HG03060 (cell line): ENCODE measurements around the gene ANKRD22.

Experiments
- ATAC-seq: cut with Tn5 transposase; IDR thresholded peaks from one replicate; pipeline ENCODE4 v1.9.1; 2021; ENCODE audit warnings: low read depth, moderate number of reproducible peaks; ENCODE audit not compliant: unreplicated experiment

The ANKRD22 gene

GRCh38 chr10:88879534-88880281, 28.1 kb upstream of the ANKRD22 start, which contains the start of gene STAMBPL1:
TSS of gene STAMBPL1 (plus strand) at chr10:88880245. CDS start at chr10:88901709, 21,464 bp downstream.
- peak; percentile 32 for ATAC-seq

GRCh38 chr10:88877298-88877697, 25.7 kb upstream of the ANKRD22 start:
- no peak for ATAC-seq

GRCh38 chr10:88875081-88875480, 23.4 kb upstream of the ANKRD22 start:
- no peak for ATAC-seq

- no peak for ATAC-seq
Measured at GRCh38 chr10:88874281-88874680, 22.6 kb upstream of the ANKRD22 start.

- ATAC-seq = no peak
Measured at GRCh38 chr10:88873757-88874156, 22.1 kb upstream of the ANKRD22 start.

- no peak for ATAC-seq
Measured at GRCh38 chr10:88870089-88870488, 18.4 kb upstream of the ANKRD22 start.

GRCh38 chr10:88866454-88866853, 14.8 kb upstream of the ANKRD22 start:
- ATAC-seq = no peak

- ATAC-seq = no peak
Measured at GRCh38 chr10:88865281-88865876, 13.7 kb upstream of the ANKRD22 start.

- no peak for ATAC-seq
Measured at GRCh38 chr10:88861036-88861435, 9.4 kb upstream of the ANKRD22 start.

- no peak for ATAC-seq
Measured at GRCh38 chr10:88858491-88858890, 6.8 kb upstream of the ANKRD22 start.

- no peak for ATAC-seq
Measured at GRCh38 chr10:88857831-88858230, 6.2 kb upstream of the ANKRD22 start.

GRCh38 chr10:88854684-88855083, 3.0 kb upstream of the ANKRD22 start:
- no peak for ATAC-seq

- no peak for ATAC-seq
Measured at GRCh38 chr10:88853155-88853881, 1.7 kb upstream of the ANKRD22 start.

GRCh38 chr10:88852327-88852726, 683 bp upstream of the ANKRD22 start:
- no peak for ATAC-seq

- ATAC-seq = no peak
Measured at GRCh38 chr10:88850712-88851111, 932 bp downstream of the ANKRD22 start.

- ATAC-seq = no peak
Measured at GRCh38 chr10:88849234-88849633, 2.4 kb downstream of the ANKRD22 start.

GRCh38 chr10:88848499-88848898, 3.1 kb downstream of the ANKRD22 start:
- ATAC-seq = no peak

GRCh38 chr10:88843171-88843570, 8.5 kb downstream of the ANKRD22 start:
- ATAC-seq = no peak

- ATAC-seq = no peak
Measured at GRCh38 chr10:88841316-88842111, 10.1 kb downstream of the ANKRD22 start.

GRCh38 chr10:88840881-88841280, 10.8 kb downstream of the ANKRD22 start:
- ATAC-seq = no peak

GRCh38 chr10:88840104-88840503, 11.5 kb downstream of the ANKRD22 start:
- no peak for ATAC-seq
